ENCODE results near the gene PKNOX2. TPM values are rescaled to one million over a fixed set of nuclear protein-coding genes. Genes with fewer than 3 reads are reported as not detected.
A peak's percentile ranks its signal among the peaks of the same experiment; 100 is the strongest.

The PKNOX2 gene, protein sequence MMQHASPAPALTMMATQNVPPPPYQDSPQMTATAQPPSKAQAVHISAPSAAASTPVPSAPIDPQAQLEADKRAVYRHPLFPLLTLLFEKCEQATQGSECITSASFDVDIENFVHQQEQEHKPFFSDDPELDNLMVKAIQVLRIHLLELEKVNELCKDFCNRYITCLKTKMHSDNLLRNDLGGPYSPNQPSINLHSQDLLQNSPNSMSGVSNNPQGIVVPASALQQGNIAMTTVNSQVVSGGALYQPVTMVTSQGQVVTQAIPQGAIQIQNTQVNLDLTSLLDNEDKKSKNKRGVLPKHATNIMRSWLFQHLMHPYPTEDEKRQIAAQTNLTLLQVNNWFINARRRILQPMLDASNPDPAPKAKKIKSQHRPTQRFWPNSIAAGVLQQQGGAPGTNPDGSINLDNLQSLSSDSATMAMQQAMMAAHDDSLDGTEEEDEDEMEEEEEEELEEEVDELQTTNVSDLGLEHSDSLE
- not detected in 2 replicates for polyA plus RNA-seq (2011; rRNA removed)
- not detected in 2 replicates for polyA plus RNA-seq (2012; cell fraction: cytosol; rRNA removed)
- not detected in 2 replicates for polyA plus RNA-seq (2012; cell fraction: nucleus; rRNA removed)
- polyA plus RNA-seq (2017; fragmentation: RNase III; extraction: RNeasy Plus Mini Kit Qiagen cat#74134 plus additional on column Dnase treatment), result not detected in 3 replicates
- polyA minus RNA-seq (2011; rRNA and poly(A)+ RNA removed), result not detected in 2 replicates

DNA sequence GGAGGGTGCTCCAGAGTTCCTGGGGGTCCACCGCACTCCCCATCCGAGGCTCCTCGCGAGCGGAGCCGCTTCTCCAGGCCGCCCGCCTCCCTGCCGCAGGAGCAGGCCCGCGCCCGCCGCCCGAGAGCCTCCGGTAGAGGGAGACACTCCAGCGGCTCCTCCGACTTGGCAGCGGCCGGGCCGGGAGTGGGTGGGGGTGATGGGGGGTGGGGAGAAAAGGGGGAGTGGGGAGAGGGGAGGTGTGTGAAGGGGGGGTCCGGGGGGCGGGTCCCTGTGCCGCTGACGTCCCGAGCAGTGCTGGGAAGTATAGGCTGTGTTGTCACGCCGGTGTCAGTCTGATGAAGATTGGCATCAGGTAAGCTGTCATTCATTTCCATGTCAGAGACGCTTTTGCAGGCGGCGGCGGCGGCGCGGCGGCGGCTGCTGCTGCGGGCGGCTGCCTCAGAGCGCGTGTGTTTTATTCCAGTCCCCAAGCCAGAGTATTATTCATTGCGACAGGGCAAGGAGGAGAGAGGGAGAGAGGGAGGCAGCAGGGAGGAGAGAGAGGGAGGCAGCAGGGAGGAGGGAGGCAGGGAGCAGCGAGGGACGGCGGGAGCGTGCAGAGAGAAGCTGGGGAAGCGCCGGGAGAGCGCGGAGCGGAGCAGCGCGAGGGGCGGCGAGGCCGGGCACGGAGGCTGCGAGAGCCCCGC is at the start of gene PKNOX2:
PKNOX2 (plus strand) TSS at position 330 of the 689 bp plus-strand sequence. CDS start 186,555 bp downstream, outside the sequence.
- 0% methylated on average over 28 of the region's 58 CpGs for WGBS (ENCODE audit: missing lambda C conversion rate)
- FAIRE-seq (no peak), ATAC-seq (peak; percentile 86 to 92), DNase-seq (ENCODE audit: low read depth in 1 of 2, low spot score in 1 of 2) (peak; percentile 41 to 47)
- no peaks in the 10 kb centered on the region for H3K4me1 ChIP-seq
- CTCF ChIA-PET, result interaction anchor here (0.7 to 1.3 kb wide), 10 partner anchors 10 to 220 kb away, joined by 3 to 8 read pairs (median 3); no protein-coding TSS in a partner anchor
- TF ChIP-seq JUN (IDR thresholded peaks at IDR 0.05), result no peak
- TF ChIP-seq PHF8 (IDR thresholded peaks at IDR 0.05; ENCODE audit: borderline replicate concordance, low read depth), result no peak
- no peak for TF ChIP-seq RNF2 (IDR thresholded peaks at IDR 0.05; ENCODE audit: borderline replicate concordance, low read depth)
- TF ChIP-seq, protein P1, sequence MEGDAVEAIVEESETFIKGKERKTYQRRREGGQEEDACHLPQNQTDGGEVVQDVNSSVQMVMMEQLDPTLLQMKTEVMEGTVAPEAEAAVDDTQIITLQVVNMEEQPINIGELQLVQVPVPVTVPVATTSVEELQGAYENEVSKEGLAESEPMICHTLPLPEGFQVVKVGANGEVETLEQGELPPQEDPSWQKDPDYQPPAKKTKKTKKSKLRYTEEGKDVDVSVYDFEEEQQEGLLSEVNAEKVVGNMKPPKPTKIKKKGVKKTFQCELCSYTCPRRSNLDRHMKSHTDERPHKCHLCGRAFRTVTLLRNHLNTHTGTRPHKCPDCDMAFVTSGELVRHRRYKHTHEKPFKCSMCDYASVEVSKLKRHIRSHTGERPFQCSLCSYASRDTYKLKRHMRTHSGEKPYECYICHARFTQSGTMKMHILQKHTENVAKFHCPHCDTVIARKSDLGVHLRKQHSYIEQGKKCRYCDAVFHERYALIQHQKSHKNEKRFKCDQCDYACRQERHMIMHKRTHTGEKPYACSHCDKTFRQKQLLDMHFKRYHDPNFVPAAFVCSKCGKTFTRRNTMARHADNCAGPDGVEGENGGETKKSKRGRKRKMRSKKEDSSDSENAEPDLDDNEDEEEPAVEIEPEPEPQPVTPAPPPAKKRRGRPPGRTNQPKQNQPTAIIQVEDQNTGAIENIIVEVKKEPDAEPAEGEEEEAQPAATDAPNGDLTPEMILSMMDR (IDR thresholded peaks at IDR 0.05), result peak; percentile 43
- no peak for TF ChIP-seq RCOR1 (IDR thresholded peaks at IDR 0.05; ENCODE audit: low read depth, low read length)
- TF ChIP-seq GATA3 (IDR thresholded peaks at IDR 0.05; ENCODE audit: borderline replicate concordance), result no peak
- TF ChIP-seq NFE2L2 (conservative IDR thresholded peaks at IDR 0.05; ENCODE audit: low read length), result no peak
- no peak for TF ChIP-seq FOXS1 (CRISPR knock-in tag; IDR thresholded peaks at IDR 0.05)
- TF ChIP-seq, protein P2, sequence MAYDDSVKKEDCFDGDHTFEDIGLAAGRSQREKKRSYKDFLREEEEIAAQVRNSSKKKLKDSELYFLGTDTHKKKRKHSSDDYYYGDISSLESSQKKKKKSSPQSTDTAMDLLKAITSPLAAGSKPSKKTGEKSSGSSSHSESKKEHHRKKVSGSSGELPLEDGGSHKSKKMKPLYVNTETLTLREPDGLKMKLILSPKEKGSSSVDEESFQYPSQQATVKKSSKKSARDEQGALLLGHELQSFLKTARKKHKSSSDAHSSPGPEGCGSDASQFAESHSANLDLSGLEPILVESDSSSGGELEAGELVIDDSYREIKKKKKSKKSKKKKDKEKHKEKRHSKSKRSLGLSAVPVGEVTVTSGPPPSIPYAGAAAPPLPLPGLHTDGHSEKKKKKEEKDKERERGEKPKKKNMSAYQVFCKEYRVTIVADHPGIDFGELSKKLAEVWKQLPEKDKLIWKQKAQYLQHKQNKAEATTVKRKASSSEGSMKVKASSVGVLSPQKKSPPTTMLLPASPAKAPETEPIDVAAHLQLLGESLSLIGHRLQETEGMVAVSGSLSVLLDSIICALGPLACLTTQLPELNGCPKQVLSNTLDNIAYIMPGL (CRISPR knock-in tag; IDR thresholded peaks at IDR 0.05; ENCODE audit: borderline replicate concordance), result no peak
- TF ChIP-seq NR3C1 (IDR thresholded peaks at IDR 0.05), result no peak
- no peak for TF ChIP-seq KDM1A (IDR thresholded peaks at IDR 0.05; ENCODE audit: low read depth)
- no peak for TF ChIP-seq TP53 (CRISPR knock-in tag; IDR thresholded peaks at IDR 0.05)
- no peak for TF ChIP-seq NPAS2 (CRISPR knock-in tag; IDR thresholded peaks at IDR 0.05; ENCODE audit: borderline replicate concordance)
- TF ChIP-seq CHD2 (IDR thresholded peaks at IDR 0.05; ENCODE audit: low read length, partially characterized antibody), result no peak
- no peak for TF ChIP-seq ZSCAN20 (CRISPR knock-in tag; IDR thresholded peaks at IDR 0.05)
- TF ChIP-seq FOSB (CRISPR knock-in tag; IDR thresholded peaks at IDR 0.05), result no peak
- TF ChIP-seq ZFP36 (IDR thresholded peaks at IDR 0.05; ENCODE audit: borderline replicate concordance, partially characterized antibody), result no peak
- no peak for TF ChIP-seq MYC (IDR thresholded peaks at IDR 0.05; ENCODE audit: borderline replicate concordance, low read length)
- TF ChIP-seq POLR2AphosphoS2 (conservative IDR thresholded peaks at IDR 0.05; ENCODE audit: low read length), result no peak
- TF ChIP-seq SMC3 (IDR thresholded peaks at IDR 0.05), result peak; percentile 58; the same call in 2 of the 3 replicates
- TF ChIP-seq KDM5A (IDR thresholded peaks at IDR 0.05), result no peak
- TF ChIP-seq JUNB (IDR thresholded peaks at IDR 0.05), result no peak
- TF ChIP-seq RAD21 (conservative IDR thresholded peaks at IDR 0.05 in 1 of 2, IDR thresholded peaks at IDR 0.05 in 1 of 2), result peak; percentile 21 to 50
- H3K4me3 ChIP-seq, result peak within 1 kb of the TSS; percentile 57
- POLR2A ChIA-PET, result interaction anchor here (0.6 kb wide), 1 partner anchor 1104 kb away, joined by 3 read pairs; the partner anchor contains the start of genes FOXRED1 and SRPRA
- peak within 1 kb of the TSS in 1 of 2 experiments; percentile 68; a peak in 2 of 6 replicates for H3K27ac ChIP-seq
- no peaks in the 10 kb centered on the region for H3K9me3 ChIP-seq
- H3K4me2 ChIP-seq, result peak within 1 kb of the TSS; percentile 98

Data from A549 (cell line).